ENCODE measurements around the gene PGLYRP2. TPM values are rescaled to one million over a fixed set of nuclear protein-coding genes. Genes with fewer than 3 reads are reported as not detected.

Gene PGLYRP2
- total and polyA plus RNA-seq, 7 donors = 0.60 TPM; not detected in 6

GRCh38 chr19:15433519-15434069 lies 45.7 kb downstream of the PGLYRP2 start:
- H3K36me3 ChIP-seq = peaks cover 0 to 17% (median 0%) of the 10 kb centered on the region in 4 donors
- peaks cover 0 to 58% (median 47%) of the 10 kb centered on the region in 4 donors for H3K4me1 ChIP-seq
- TF ChIP-seq POLR2AphosphoS5 (IDR thresholded peaks at IDR 0.05) (no peak), CTCF (IDR thresholded peaks at IDR 0.05) (no peak), POLR2A (IDR thresholded peaks at IDR 0.05) (no peak), EP300 (IDR thresholded peaks at IDR 0.05) (no peak)
- peak overlapping the region; percentile 84 to 95 (median 88) for H3K27ac ChIP-seq
- H3K4me3 ChIP-seq = peak overlapping the region; percentile 58 to 99 (median 92)
- no peaks in the 10 kb centered on the region for H3K9me3 ChIP-seq
- no peaks in the 10 kb centered on the region for H3K27me3 ChIP-seq
- 59 to 67% methylated on average over 8 of the region's 8 CpGs for WGBS, 2 donors
- DNase-seq = no peak
- intact Hi-C loops (cut with DNase I) = loop anchor here (2.0 to 5.0 kb wide), 3 partner anchors 15 to 166 kb away; partner anchors contain the start of genes AKAP8 and WIZ

GRCh38 chr19:15432629-15433518 lies 46.4 kb downstream of the PGLYRP2 start:
- intact Hi-C loops (cut with DNase I) = loop anchor here (1.0 to 5.0 kb wide), 4 partner anchors 14 to 166 kb away; partner anchors contain the start of genes AKAP8 and WIZ

GRCh38 chr19:15432018-15432494 lies 47.2 kb downstream of the PGLYRP2 start:
- H3K27me3 ChIP-seq = no peaks in the 10 kb centered on the region
- H3K27ac ChIP-seq = peak overlapping the region; percentile 42 to 76 (median 74)
- intact Hi-C loops (cut with DNase I) = loop anchor here (1.0 to 5.0 kb wide), 4 partner anchors 13 to 165 kb away; partner anchors contain the start of genes AKAP8 and WIZ
- H3K9me3 ChIP-seq = no peaks in the 10 kb centered on the region
- peaks cover 6 to 33% (median 10%) of the 10 kb centered on the region in 4 donors for H3K36me3 ChIP-seq
- H3K4me3 ChIP-seq = peak overlapping the region; percentile 79 to 99 (median 92)
- peaks cover 0 to 46% (median 35%) of the 10 kb centered on the region in 4 donors for H3K4me1 ChIP-seq
- peak; percentile 67 for DNase-seq
- 0 to 1% methylated on average over 44 of the region's 44 CpGs for WGBS, 2 donors
- TF ChIP-seq EP300 (IDR thresholded peaks at IDR 0.05) (no peak), CTCF (IDR thresholded peaks at IDR 0.05) (no peak), POLR2A (IDR thresholded peaks at IDR 0.05) (no peak)

More at GRCh38 chr19:15432629-15433518, 46.4 kb downstream of the PGLYRP2 start:
- 0 to 1% methylated on average over 75 of the region's 75 CpGs for WGBS, 2 donors
- no peaks in the 10 kb centered on the region for H3K9me3 ChIP-seq
- H3K4me3 ChIP-seq = peak overlapping the region; percentile 58 to 99 (median 92)
- H3K27ac ChIP-seq = peak overlapping the region; percentile 84 to 95 (median 88)
- DNase-seq = peak; percentile 93
- H3K36me3 ChIP-seq = peaks cover 1 to 24% (median 3%) of the 10 kb centered on the region in 4 donors
- H3K27me3 ChIP-seq = no peaks in the 10 kb centered on the region
- no peak for TF ChIP-seq CTCF (IDR thresholded peaks at IDR 0.05)
- peak in 3 of 4 donors; percentile 59 to 66 (median 61) for TF ChIP-seq POLR2AphosphoS5 (IDR thresholded peaks at IDR 0.05)
- no peak for TF ChIP-seq EP300 (IDR thresholded peaks at IDR 0.05)
- H3K4me1 ChIP-seq = peaks cover 0 to 52% (median 42%) of the 10 kb centered on the region in 4 donors

GRCh38 chr19:15431396-15432017 lies 47.8 kb downstream of the PGLYRP2 start:
- Histone ChIP-seq H3K27me3 (no peaks in the 10 kb centered on the region), H3K36me3 (peaks cover 10 to 38% (median 16%) of the 10 kb centered on the region in 4 donors), H3K4me1 (peaks cover 0 to 46% (median 35%) of the 10 kb centered on the region in 4 donors), H3K4me3 (peak overlapping the region; percentile 79 to 99 (median 92)), H3K9me3 (no peaks in the 10 kb centered on the region), H3K27ac (peak overlapping the region; percentile 42 to 76 (median 74))
- no peak for DNase-seq
- intact Hi-C loops (cut with DNase I) = loop anchor here (1.0 to 5.0 kb wide), 4 partner anchors 12 to 164 kb away; partner anchors contain the start of genes AKAP8 and WIZ
- WGBS, 2 donors = 22 to 24% methylated on average over 7 of the region's 7 CpGs
- TF ChIP-seq POLR2AphosphoS5 (IDR thresholded peaks at IDR 0.05) (no peak), EP300 (IDR thresholded peaks at IDR 0.05) (no peak), POLR2A (IDR thresholded peaks at IDR 0.05) (no peak), CTCF (IDR thresholded peaks at IDR 0.05) (no peak)

All from sigmoid colon (tissue), 7 donors.